AML-193 (cell line): ENCODE data around the gene PCDHGB4.
A peak's percentile ranks its signal among the peaks of the same experiment; 100 is the strongest.
"Not testable (repeated sequence)": the region's sequence is repeated elsewhere in the genome, so short reads cannot be mapped to it uniquely, and the experiment has no call there.

Experiments used
- DNase-seq, 2 experiments: peaks; one replicate each; lab custom pipeline; 2025; lab: John Stamatoyannopoulos, UW

The PCDHGB4 gene

DNA sequence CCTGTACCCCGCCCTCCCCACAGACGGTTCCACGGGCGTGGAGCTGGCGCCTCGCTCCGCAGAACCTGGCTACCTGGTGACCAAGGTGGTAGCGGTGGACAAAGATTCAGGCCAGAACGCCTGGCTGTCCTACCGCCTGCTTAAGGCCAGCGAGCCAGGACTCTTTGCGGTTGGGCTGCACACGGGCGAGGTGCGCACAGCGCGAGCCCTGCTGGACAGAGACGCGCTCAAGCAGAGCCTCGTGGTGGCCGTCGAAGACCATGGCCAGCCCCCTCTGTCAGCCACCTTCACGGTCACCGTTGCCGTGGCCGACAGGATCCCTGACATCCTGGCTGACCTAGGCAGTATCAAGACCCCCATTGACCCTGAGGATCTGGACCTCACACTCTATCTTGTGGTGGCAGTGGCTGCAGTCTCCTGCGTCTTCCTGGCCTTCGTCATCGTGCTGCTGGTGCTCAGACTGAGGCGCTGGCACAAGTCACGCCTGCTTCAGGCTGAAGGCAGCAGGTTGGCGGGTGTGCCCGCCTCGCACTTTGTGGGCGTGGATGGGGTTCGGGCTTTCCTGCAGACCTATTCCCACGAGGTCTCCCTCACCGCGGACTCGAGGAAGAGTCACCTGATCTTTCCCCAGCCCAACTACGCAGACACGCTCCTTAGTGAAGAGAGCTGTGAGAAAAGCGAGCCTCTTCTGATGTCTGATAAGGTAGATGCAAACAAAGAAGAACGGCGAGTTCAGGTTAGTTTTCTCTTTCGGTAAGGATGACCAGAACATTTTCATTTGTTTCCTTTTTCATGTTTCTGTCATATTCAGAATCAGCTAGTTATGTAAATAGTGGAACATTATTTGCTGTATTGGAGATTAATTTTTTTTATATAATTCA, 21.2 kb upstream of the PCDHGB4 start:
- no peak for DNase-seq

DNA sequence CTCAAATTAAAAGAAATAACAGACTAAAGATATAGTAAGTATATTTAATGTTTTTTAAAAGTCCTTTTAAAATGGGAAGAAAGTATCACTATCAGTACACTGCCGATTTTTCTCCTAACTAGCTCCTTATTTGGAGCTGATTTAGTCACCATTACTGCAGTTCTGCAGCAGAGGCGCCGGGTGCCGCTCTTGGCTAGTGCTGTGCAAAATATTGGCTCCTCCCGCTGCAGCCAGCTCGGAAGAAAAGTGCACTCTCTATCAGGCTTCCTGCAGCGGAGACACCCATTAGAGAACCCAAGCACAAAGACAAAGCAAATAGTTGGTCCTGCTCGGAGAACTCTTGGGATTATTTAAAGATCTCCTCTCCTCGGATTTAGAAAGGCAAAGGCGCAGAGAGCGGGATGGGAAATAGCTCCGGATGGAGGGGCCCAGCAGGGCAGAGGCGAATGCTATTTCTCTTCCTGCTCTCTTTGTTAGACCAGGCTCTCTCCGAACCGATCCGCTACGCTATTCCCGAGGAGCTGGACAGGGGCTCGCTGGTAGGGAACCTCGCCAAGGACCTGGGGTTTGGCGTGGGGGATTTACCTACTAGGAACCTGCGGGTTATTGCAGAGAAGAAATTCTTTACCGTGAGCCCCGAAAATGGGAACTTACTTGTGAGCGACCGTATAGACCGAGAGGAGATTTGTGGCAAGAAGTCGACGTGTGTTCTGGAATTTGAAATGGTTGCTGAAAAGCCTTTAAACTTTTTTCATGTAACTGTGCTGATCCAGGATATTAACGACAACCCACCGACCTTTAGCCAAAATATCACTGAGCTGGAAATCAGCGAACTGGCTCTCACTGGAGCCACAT, 17.3 kb upstream of the PCDHGB4 start, which contains the start of gene PCDHGB3:
Gene PCDHGB3 (plus strand): TSS at position 249 of the 855 bp plus-strand sequence. CDS start 153 bp downstream, at position 402.
- DNase-seq: no peak

DNA sequence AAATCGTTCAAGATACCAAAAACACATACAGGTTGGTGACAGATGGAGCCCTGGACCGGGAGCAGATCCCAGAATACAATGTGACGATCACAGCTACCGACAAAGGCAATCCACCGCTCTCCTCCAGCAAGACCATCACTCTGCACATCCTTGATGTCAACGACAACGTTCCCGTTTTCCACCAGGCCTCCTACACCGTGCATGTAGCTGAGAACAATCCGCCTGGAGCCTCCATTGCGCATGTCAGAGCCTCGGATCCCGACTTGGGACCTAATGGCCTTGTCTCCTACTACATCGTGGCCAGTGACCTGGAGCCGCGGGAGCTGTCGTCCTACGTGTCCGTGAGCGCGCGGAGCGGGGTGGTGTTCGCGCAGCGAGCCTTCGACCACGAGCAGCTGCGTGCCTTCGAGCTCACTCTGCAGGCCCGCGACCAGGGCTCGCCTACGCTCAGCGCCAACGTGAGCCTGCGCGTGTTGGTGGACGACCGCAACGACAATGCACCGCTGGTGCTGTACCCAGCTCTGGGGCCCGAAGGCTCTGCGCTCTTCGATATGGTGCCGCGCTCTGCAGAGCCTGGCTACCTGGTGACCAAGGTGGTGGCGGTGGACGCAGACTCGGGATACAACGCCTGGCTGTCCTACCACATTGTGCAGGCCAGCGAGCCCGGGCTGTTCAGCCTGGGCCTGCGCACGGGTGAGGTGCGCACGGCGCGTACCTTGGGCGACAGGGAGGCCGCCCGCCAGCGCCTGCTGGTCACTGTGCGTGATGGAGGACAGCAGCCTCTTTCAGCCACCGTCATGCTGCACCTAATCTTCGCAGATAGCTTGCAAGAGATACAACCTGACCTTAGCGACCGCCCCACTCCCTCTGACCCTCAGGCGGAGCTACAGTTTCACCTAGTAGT, 15.7 kb upstream of the PCDHGB4 start:
- DNase-seq: no peak

DNA sequence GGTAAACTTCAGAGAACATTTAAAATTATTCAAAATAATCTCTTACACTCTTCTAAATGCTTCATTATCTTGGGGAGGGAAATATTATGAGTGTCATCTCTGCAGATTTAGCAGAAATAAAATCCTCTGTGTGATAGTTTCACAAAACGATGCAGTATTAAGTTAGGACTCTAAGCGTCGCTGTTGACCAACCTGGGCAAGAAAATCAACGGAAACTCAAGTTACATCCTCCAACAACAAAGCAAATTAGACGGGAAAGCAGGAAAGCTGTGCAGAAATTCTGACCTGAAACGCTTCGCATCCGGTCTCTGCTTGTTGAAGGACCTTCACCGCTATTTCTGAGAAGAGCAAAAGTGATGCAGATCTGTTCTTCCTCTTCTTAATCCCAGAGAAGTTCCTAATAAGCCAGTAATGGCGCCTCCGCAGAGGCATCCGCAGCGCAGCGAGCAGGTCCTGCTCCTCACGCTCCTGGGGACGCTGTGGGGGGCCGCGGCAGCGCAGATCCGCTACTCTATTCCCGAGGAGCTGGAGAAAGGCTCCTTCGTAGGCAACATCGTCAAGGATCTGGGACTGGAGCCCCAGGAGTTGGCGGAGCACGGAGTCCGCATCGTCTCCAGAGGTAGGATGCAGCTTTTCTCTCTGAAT, 13.7 kb upstream of the PCDHGB4 start, which contains the start of gene PCDHGA6:
Gene PCDHGA6 (plus strand): TSS at position 219 of the 645 bp plus-strand sequence. CDS start 193 bp downstream, at position 412.
- DNase-seq: no peak

DNA sequence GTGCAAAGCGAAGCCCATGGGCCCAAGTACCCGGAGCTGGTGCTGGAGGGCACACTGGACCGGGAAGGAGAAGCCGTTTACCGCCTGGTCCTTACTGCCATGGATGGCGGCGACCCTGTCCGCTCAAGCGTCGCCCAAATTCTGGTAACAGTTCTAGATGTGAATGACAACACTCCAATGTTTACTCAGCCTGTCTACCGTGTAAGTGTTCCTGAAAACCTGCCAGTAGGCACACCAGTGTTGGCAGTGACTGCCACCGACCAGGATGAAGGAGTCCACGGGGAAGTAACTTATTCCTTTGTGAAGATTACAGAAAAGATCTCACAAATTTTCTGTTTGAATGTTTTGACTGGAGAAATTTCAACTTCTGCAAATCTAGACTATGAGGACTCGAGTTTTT, 12.9 kb upstream of the PCDHGB4 start:
- no peak for DNase-seq

DNA sequence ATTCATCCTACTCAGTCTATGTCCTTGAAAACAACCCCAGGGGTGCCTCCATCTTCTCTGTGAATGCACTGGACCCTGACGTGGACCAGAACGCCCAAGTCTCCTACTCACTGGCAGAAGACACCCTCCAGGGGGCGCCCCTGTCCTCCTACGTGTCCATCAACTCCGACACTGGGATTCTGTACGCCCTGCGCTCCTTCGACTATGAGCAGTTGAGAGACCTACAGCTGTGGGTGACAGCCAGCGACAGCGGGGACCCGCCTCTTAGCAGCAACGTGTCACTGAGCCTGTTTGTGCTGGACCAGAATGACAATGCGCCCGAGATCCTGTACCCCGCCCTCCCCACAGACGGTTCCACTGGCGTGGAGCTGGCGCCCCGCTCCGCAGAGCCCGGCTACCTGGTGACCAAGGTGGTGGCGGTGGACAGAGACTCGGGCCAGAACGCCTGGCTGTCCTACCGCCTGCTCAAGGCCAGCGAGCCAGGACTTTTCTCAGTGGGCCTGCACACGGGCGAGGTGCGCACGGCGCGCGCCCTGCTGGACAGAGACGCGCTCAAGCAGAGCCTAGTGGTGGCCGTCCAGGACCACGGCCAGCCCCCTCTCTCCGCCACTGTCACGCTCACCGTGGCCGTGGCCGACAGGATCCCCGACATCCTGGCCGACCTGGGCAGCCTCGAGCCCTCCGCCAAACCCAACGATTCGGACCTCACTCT, 11.9 kb upstream of the PCDHGB4 start:
- not testable (repeated sequence) for DNase-seq

DNA sequence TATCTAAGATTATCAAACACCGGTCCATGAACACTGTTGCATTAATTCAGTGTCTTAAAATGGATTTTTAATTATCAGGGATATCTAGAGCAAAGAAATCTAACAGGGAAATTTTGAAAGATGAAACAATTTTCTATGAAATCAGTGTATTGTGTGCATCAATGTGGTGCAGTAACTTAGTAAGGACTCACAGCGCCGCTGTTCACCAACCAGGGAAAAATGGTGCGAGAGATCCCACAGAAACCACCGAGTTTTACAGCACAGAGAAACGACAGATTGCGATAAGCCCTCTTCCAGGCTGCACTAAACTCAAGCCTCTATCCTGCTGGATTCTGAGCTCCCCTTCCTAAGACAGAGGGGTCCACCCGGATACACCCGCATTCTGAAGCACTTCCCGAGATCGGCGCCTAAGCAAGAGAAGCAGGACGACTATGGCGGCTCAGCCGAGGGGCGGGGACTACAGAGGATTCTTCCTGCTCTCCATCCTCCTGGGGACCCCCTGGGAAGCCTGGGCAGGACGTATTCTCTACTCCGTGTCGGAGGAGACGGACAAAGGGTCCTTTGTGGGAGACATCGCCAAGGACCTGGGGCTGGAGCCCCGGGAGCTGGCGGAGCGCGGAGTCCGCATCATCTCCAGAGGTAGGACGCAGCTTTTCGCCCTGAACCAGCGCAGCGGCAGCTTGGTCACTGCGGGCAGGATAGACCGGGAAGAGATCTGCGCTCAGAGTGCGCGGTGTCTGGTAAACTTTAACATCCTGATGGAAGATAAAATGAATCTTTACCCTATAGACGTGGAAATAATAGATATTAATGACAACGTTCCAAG, 4.8 kb upstream of the PCDHGB4 start, which contains the start of gene PCDHGA7:
Gene PCDHGA7 (plus strand): TSS at position 274 of the 826 bp plus-strand sequence. CDS start 158 bp downstream, at position 432.
- no peak for DNase-seq

DNA sequence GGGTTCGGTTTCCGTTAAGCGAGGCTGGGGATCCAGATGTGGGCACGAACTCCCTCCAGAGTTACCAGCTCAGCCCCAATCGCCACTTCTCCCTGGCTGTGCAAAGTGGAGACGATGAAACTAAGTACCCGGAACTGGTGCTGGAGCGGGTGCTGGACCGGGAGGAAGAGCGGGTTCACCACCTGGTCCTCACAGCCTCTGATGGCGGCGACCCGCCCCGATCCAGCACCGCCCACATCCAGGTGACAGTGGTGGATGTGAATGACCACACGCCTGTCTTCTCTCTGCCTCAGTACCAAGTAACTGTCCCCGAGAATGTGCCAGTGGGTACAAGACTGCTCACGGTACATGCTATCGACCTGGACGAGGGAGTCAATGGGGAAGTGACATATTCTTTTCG, 4.2 kb upstream of the PCDHGB4 start:
- no peak for DNase-seq

DNA sequence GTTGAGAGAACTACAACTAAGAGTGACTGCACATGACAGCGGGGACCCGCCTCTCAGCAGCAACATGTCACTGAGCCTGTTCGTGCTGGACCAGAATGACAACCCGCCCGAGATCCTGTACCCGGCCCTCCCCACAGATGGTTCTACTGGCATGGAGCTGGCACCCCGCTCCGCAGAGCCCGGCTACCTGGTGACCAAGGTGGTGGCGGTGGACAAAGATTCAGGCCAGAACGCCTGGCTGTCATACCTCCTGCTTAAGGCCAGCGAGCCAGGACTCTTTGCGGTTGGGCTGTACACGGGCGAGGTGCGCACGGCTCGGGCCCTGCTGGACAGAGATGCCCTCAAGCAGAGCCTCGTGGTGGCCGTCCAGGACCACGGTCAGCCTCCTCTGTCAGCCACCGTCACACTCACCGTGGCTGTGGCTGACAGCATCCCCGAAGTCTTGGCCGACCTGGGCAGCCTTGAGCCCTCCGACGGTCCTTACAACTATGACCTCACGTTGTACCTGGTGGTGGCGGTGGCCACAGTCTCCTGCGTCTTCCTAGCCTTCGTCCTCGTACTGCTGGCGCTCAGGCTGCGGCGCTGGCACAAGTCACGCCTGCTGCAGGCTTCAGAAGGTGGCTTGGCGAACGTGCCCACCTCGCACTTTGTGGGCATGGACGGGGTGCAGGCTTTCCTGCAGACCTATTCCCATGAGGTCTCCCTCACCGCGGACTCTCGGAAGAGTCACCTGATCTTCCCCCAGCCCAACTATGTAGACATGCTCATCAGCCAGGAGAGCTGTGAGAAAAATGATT, 2.8 kb upstream of the PCDHGB4 start:
- no peak for DNase-seq

DNA sequence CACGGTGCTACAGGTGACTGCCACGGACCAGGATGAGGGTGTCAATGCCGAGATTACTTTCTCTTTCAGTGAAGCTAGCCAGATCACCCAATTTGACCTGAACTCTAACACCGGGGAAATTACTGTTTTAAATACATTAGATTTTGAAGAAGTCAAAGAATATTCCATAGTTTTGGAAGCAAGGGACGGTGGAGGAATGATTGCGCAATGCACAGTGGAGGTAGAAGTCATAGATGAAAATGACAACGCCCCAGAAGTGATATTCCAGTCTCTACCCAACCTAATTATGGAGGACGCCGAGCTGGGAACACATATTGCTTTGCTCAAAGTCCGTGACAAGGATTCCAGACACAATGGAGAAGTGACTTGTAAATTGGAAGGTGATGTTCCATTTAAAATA, 1.2 kb downstream of the PCDHGB4 start:
- DNase-seq: no peak

DNA sequence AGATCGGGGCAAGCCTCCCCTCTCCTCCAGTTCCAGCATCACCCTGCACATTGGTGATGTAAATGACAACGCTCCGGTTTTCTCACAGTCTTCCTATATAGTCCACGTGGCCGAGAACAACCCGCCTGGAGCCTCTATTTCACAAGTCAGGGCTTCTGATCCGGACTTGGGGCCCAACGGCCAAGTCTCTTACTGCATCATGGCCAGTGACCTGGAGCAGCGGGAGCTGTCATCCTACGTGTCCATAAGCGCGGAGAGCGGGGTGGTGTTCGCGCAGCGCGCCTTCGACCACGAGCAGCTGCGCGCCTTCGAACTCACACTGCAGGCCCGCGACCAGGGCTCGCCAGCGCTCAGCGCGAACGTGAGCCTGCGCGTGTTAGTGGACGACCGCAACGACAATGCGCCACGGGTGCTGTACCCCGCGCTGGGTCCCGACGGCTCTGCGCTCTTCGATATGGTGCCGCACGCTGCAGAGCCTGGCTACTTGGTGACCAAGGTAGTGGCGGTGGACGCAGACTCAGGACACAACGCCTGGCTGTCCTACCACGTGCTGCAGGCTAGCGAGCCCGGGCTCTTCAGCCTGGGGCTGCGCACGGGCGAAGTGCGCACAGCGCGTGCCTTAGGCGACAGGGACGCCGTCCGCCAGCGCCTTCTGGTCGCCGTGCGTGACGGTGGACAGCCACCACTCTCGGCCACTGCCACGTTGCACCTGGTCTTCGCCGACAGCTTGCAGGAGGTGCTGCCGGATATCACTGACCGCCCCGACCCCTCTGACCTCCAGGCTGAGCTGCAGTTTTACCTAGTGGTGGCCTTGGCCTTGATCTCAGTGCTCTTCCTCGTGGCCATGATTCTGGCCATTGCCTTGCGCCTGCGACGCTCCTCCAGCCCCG, 1.9 kb downstream of the PCDHGB4 start:
- no peak for DNase-seq

DNA sequence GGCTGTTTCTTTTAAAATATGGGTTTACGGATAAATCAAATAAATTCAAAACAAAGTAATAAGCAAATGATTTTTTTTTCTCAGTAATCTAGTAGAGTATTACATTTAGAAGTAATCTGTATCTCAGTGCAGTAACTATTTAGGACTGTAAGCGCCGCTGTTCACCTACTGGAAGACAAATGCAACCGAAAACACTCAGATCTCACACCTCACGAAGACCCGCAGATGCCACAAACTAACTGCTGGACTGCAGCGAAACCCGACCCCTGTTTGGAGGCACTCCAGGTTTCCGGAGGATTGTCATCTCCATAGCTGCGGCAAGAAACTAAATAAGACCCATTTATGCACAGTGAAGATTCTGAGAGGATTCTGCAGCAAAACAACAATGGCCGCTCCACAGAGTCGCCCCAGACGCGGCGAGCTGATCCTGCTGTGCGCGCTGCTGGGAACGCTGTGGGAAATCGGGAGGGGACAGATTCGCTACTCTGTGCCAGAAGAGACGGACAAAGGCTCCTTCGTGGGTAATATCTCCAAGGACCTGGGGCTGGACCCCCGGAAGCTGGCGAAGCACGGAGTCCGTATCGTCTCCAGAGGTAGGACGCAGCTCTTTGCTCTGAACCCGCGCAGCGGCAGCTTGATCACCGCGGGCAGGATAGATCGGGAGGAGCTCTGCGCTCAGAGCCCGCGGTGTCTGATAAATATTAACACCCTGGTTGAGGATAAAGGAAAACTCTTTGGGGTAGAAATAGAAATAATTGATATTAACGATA, 5.1 kb downstream of the PCDHGB4 start, which contains the start of gene PCDHGA8:
Gene PCDHGA8 (plus strand): TSS at position 205 of the 770 bp plus-strand sequence. CDS start 181 bp downstream, at position 386.
- peak; percentile 17 to 27 for DNase-seq

DNA sequence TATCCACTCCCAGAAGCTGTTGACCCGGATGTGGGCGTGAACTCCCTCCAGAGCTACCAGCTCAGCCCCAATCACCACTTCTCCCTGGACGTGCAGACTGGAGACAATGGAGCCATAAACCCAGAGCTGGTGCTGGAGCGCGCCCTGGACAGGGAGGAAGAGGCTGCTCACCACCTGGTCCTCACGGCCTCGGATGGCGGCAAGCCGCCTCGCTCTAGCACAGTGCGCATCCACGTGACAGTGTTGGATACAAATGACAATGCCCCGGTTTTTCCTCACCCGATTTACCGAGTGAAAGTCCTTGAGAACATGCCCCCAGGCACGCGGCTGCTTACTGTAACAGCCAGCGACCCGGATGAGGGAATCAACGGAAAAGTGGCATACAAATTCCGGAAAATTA, 5.8 kb downstream of the PCDHGB4 start:
- DNase-seq: no peak

DNA sequence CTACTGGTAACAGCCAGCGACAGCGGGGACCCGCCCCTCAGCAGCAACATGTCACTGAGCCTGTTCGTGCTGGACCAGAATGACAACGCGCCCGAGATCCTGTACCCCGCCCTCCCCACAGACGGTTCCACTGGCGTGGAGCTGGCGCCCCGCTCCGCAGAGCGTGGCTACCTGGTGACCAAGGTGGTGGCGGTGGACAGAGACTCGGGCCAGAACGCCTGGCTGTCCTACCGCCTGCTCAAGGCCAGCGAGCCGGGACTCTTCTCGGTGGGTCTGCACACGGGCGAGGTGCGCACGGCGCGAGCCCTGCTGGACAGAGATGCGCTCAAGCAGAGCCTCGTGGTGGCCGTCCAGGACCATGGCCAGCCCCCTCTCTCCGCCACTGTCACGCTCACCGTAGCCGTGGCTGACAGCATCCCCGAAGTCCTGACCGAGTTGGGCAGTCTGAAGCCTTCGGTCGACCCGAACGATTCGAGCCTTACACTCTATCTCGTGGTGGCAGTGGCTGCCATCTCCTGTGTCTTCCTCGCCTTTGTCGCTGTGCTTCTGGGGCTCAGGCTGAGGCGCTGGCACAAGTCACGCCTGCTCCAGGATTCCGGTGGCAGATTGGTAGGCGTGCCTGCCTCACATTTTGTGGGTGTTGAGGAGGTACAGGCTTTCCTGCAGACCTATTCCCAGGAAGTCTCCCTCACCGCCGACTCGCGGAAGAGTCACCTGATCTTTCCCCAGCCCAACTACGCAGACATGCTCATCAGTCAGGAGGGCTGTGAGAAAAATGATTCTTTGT, 7.1 kb downstream of the PCDHGB4 start:
- DNase-seq: not testable (repeated sequence)

DNA sequence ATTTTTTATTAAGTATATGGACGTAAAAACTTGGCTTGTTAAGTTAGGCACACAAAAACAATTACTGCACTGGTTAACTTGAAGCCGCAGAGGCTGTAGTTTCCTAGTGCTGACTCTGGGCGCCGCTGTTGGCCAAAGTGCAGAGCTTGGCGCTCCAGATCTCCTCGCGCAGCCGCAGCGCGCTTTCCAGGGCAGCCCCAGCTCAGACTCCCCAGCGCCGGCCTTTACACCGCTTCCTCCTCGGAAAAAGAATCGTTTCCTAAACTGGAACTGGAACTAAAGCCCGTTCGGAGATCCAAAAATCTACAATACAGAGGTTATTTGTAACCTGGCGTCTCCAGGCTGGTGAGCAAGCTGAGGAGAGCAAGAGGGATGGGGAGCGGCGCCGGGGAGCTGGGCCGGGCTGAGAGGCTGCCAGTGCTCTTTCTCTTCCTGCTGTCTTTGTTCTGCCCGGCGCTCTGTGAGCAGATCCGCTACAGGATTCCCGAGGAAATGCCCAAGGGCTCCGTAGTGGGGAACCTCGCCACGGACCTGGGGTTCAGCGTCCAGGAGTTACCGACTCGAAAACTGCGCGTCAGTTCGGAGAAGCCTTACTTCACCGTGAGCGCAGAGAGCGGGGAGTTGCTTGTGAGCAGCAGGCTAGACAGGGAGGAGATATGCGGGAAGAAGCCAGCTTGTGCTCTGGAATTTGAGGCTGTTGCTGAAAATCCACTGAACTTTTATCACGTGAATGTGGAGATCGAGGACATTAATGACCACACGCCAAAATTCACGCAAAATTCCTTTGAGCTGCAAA, 10.5 kb downstream of the PCDHGB4 start, which contains the start of gene PCDHGB5:
Gene PCDHGB5 (plus strand): TSS at position 192 of the 796 bp plus-strand sequence. CDS start 181 bp downstream, at position 373.
- not testable (repeated sequence) for DNase-seq
